NCI-H1930 (cell line): ENCODE data around the gene SLC4A9.

ENCODE experiments used
- DNase-seq, 2 experiments: peaks; one replicate each; lab custom pipeline; 2025; lab: John Stamatoyannopoulos, UW

The SLC4A9 gene, protein sequence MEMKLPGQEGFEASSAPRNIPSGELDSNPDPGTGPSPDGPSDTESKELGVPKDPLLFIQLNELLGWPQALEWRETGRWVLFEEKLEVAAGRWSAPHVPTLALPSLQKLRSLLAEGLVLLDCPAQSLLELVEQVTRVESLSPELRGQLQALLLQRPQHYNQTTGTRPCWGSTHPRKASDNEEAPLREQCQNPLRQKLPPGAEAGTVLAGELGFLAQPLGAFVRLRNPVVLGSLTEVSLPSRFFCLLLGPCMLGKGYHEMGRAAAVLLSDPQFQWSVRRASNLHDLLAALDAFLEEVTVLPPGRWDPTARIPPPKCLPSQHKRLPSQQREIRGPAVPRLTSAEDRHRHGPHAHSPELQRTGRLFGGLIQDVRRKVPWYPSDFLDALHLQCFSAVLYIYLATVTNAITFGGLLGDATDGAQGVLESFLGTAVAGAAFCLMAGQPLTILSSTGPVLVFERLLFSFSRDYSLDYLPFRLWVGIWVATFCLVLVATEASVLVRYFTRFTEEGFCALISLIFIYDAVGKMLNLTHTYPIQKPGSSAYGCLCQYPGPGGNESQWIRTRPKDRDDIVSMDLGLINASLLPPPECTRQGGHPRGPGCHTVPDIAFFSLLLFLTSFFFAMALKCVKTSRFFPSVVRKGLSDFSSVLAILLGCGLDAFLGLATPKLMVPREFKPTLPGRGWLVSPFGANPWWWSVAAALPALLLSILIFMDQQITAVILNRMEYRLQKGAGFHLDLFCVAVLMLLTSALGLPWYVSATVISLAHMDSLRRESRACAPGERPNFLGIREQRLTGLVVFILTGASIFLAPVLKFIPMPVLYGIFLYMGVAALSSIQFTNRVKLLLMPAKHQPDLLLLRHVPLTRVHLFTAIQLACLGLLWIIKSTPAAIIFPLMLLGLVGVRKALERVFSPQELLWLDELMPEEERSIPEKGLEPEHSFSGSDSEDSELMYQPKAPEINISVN

DNA sequence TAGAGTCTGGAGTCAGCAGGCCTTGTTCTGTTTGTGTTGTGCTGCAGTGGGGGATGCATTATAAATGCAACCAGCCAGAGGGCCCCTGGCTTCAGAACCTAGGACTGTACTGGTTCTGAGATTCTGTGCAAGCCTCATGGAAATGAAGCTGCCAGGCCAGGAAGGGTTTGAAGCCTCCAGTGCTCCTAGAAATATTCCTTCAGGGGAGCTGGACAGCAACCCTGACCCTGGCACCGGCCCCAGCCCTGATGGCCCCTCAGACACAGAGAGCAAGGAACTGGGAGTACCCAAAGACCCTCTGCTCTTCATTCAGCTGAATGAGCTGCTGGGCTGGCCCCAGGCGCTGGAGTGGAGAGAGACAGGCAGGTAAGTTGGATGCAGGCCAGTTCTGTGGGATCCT lies at the start of gene SLC4A9:
TSS of gene SLC4A9 (plus strand) at position 94 of the 400 bp plus-strand sequence. CDS start at position 137, 43 bp downstream.
- no peak for DNase-seq

DNA sequence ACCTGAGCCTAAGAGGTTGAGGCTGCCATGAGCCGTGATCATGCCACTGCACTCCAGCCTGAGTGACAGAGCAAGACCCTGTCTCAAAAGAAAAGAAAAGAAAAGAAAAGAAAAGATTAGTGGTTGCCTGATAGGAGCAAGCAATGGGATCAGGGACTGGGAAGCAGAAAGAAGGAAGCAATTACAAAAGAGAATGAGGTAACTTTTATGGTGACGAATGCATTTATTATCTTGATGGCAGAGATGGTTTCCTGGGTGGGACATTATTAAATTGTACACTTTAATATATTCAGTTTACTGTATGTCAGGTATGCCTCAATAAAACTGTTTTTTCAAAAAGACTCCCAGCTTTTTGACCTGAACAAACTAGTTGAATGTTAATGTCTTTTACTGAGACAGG lies 49.6 kb upstream of the SLC4A9 start:
- DNase-seq = no peak

DNA sequence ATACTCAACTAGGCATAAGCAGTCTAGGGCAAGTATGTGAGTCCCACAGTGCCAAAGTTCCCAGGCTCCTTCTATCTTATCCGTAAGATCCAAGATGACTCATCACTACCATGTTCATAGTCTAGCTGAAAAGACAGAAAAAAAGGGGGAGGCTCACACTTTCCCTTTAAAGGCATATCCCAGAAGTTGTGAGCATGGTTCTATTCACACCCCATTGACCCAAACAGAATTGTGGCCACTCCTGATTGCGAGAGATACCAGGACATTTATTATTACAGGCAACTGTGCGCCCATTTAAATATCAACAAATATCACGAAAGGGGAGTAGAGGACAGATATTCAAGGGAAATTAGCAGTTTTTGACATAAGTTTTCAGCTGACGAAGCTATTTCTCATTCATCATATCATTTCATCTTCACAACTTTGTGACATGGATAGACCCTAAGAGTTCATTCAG lies 49.0 kb upstream of the SLC4A9 start:
- no peak for DNase-seq

DNA sequence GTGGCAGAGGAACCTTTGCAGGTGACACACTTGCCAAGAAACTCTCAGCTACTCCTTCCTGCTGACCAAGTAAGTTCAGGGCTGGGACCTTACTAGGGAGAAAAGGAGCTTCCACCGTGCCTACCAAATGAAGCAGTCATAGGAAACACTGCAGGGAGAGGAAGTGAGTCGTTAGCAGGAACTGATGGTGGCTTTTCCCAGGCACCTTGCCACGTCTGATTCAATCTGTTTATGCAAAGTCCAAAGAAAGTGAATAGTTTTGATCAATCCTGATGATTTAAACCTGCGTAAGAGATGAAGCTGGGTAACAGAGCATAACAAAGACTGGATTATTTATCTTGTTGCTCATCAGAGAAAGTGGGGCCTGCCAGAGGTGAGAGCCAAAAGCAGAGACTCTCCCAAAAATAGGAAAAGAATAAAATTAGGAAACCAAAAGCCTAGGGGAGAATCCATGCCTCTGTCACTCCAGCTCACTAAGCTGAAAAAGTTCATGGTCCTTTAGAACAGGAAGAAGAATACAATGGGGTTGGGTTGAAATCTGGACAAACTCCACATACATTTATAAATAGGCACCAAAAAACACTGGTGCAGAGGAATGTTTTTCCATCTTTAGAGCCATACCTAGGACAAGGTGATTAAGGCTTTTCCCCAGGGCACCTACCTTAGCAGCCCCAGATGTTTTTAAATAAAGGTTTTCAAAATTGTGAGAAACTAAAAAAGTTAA lies 47.8 kb upstream of the SLC4A9 start:
- DNase-seq = no peak

DNA sequence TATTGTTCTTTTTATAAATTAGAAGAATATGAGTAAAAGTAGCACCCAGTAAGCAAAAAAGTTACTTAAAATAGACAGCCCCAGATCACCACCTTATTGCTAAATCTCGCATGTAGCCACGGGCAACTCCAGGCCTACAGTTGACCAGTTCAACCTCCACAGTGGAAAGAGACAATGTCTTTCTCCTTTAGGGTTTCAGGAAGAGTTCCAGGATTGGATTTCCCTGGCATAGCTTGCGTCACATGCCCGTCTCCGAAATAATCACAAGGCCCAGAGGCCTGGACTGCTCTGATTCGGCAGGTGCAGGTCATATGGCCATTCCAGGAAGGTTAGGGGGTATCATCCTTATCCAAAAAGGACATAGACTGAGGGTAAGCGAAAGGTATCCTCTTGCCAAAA lies 47.2 kb upstream of the SLC4A9 start:
- DNase-seq = no peak

DNA sequence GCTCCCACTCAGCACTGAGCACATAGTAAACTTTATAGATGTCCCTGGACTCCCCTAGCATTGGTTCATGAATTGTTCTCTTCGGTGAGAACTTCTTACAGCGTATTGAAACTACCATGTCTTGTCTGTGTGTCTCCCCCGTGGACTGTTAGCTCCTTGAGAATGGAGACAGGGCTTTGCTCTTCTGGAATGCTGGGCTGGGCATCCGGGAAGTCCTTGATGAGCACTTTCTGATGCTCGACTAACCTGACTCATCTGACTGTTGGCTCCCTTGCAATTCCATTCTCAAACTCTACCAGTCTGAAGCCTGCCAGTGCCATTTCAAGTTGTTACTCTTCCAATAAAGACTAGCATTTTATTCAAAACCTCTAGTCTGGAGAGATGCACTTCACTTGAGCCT lies 42.1 kb upstream of the SLC4A9 start:
- no peak for DNase-seq

DNA sequence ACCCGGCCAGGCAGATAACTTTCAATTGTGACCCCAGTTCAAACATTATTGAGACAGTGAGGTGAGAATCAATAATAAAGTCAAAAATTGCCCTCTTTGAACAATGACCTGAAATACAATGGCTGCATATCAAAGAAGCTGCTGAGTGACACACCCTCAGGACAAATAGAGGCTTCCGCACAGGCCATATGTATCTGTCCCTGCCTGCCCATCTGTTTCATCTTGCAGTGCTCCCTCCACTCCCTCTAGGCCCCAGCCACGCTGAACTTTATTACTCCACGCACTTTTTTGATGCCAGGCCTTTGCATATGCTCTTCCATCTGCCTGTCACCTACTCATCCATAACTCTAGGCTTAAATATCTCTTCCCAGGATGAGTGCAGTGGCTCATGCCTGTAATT lies 41.2 kb upstream of the SLC4A9 start:
- no peak for DNase-seq

DNA sequence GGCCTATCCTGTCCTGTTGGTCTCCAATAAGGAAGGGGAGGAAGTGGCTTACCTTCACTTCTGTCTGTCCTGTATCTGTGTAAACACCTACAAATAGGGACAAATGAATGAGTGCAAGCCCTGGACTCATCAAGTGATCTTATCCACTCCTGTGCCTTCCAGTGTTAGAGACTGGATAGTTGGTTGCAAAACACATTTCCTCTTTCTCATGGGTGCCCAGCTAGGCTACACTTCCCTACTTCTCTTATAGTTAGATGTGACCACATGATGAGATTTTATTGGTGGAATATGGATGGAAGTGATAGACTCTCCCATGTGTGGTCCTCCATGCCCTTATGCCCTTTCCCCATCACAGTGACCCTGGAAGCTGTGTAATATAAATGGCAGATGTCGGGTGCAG lies 40.2 kb upstream of the SLC4A9 start:
- no peak for DNase-seq

DNA sequence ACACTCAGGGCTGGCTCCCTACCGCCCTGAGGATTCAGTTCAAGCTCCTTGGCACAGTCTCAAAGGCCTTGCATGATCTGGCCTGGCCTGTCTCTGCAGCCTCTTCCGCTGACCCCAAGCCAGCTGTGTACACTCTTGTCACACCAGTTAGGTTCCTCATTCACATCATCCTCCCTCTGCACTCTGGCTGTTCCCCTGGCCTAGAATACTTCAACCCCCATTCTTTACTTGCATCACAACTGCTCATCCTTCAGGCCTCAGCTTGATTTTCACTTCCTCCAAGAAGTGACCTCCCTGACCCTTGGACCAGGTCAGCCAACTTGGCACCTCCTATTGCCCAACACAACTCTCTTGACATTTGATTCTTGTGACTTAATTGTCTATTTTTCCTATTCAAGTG lies 38.2 kb upstream of the SLC4A9 start:
- DNase-seq = no peak

DNA sequence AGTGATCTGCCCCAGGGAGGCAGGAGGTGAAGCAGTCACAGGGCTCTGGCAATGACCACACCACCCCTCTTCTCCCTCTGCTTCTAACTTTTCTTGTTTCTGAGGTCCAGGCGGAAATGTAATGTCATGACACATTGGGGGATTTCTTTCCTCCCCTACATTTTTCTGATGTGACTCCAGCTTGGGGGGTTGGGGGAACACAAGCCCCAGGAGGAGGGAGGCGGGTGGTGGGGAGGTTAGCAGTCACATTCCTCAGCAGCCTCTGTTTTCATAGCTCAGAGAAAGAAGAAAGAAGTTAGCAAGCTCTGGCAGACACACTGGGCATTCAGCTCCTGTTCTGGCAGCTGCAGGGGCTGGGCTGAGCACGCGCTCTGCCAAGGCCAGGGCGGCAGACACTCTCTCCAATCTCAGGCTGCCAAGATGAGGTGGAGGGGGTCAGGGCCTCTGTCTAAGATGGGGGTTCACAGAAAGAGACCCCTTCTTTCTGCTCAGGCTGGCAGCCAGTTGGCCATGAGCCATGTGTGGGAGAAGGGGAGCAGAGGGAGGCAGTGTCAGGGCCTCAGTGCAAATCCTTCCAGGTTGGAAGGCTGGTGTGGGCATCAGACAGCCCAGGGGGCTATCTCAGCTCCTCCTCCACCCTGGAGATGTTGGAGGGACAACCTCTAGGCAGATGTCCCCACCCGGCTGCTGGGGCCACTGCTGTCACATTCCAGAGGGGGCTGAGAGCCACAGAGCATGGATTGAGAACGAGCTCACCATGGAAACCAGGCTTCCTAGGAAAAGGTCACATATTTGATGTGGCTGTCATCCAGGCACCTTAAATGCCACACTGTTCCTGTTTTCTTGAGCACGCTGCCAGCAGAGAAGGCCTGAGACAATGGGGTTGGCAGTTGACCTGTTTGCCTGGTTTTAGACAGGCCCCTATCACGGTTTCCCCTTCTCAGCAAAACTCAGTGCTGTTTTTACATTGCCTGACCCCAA lies 37.0 kb upstream of the SLC4A9 start:
- DNase-seq = no peak

DNA sequence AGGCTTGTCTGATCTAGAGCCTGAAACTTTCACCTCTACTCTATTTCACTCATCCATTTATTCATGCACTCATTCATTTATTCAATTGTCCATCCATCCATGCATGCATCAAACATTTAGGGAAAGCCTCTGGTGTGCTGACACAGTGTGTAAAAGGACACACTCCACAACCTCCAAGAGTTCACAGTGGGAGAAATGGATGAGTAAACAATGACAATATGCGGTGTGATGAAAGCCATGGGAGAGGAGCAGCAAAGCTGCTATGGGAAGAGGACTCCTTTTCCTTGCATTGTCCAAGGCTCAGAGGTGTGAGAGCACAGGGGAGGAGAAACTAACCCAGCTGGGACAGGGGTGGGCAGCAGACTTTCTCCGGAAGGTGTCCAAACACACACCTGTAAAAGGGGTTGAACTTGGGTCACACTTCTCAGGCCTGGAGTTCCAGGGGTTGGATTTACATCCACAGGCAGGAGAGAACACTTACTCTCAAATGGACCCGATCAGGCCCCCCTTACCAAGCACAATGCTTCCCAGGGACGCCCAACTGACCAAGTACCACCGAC lies 35.9 kb upstream of the SLC4A9 start:
- no peak for DNase-seq

DNA sequence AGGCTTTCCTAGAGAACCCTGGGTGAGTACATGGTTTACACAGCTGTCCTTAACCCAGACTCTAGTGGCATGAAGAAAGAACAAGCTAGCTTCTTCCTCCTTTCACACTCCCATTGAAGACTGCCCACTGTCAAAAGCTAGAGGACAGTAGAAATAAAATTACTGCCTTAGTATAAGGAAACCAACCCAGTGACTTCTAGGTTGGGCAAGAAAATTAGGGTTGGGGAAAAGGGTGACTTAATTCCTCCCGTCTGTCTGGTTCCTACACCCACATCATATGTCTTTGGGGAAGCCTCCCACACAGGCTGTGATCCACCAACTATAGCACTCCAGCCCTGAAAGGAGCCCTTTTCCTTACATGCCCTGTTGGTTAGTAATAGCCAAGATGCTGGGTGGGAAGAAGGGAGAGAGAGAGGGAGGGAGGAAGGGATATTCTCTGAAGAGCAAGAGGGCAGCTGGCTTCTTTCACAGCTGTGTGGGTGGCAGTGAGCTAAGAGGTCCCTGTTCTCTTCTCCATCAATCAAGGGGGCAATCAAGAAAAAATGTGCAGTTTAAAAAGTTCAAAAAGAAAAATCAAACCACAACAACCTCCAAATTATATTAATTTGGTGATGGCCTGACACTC lies 35.3 kb upstream of the SLC4A9 start:
- no peak for DNase-seq

DNA sequence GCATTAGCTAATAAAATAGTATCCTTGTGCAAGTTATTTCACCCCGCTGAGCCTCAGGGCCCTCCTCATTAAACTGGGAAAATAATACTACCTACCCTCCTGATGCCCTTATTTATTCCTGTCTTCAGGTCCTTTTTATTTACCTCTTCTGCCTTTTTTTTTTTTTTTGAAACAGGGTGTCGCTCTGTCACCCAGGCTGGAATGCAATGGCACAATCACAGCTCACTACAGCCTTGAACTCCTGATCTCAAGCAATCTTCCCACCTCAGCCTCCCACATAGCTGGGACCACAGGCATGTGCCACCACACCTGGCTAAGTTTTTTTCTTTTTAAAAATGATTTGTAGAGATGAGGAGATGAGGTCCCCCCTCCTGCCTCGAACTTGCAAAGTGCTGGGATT lies 34.5 kb upstream of the SLC4A9 start:
- no peak for DNase-seq

DNA sequence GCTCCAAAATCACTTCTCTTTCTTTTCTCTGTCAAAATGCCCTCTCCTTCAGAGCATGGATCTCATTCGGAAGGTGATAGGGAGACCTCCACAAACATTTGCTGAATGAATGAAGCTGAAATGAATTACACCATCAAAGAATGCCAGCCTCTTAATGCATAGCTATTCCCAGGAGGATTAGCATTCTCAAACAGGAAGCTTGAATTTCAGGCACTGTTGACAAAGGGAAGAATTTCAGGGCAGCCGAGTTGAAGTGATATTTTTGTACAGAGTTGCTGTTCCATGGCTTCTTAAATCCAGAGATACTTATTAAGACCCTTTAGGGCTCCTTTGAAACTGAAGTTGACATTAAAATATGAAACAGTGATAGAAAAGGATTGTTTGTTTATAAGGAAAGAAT lies 32.4 kb upstream of the SLC4A9 start:
- DNase-seq = no peak

DNA sequence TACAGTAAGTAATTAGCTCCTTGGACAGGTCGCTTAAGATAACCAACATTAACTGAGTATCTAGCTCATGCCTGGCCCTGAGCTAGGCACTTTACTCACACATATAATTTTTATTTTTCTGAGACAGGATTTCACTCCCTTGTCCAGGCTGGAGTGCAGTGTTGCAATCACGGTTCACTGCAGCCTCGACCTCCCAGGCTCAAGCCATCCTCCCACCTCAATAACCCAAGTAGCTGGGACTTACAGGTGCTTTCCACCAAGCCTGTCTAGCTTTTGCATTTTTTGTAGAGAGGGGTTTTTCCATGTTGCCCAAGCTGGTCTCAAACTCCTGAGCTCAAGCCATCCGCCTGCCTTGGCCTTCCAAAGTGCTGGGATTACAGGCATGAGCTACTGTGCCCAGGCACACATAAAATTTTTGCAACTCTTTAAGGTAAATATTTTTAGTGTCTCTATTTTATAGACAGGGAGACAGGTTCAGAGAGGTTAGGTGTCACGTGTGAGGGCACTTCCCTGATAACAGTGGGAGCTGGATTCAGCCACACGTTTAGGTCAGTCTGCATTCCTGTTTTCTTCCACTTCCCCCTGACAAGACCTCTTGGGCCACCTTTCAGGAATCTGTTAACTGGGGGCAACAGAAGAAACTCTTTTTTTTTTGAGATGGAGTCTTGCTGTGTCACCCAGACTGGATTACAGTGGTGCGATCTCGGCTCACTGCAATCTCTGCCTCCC lies 31.8 kb upstream of the SLC4A9 start:
- no peak for DNase-seq

DNA sequence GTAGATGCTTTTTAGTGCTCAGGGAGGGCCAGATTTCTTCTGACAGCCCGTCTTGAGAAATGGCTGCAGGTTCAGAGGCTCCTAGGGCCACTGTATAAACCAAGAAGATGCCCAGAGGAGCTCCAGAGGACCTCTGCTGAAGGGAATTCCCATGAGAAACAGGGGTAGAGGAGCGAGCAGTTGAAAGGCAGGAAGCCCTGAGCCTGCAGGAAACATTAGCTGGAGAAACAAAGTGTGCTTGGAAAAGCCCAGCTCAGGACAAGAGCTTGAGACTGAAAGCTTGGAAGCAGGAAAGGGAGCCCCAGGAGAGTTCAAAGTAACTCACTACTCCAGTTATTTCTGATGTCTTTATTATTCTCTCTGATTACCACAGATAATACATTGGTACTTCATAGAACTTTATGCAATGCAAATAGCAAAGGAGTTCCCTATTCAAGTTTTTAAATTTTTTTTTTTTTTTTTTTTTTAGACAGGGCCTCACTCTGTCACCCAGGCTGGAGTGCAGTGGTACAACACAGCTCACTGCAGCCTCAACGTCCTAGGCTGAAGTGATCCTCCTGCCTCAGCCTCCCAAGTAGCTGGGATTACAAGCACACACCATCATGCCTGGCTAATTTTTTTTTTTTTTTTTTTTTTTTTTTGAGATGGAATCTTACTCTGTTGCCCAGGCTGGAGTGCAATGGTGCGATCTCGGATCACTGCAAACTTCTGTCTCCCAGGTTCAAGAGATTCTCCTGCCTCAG lies 30.1 kb upstream of the SLC4A9 start:
- DNase-seq = no peak

DNA sequence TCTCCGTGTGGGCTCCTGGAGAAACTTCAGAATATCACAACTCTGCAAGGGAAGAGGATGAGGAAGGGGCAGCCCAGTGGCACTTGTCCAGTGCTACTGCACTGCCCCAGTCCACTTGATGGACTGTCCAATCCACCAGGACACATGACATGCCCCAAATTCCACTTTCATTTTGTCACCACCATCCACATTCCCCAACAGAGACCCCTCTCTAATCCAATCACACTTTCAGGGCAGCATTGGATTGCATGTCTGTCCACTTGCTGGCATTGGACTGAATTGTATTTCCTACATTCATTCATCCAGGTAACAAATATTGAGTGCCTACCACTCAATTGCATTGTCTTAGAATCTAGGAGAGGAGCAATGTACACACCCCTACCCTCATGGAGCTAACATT lies 28.4 kb upstream of the SLC4A9 start:
- no peak for DNase-seq

DNA sequence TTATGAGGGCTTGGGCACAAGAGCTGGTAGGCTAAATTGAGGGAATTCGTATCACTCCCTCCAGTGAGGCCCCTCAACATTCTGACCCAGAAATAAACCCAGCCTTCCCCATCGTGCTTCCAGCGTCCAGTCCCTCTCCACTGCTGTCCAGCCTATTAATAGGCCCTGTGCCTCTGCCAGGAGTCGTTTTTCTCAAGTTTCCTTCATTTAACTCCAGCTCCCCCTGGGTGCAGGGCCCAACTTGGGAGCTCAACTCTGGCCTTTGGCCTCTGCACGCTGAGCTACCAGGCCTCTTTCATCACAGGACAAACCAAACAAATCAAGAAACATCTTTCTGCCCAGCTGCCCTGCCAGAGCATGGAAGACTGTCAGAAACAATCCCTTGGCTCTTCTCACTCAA lies 23.6 kb upstream of the SLC4A9 start:
- no peak for DNase-seq

DNA sequence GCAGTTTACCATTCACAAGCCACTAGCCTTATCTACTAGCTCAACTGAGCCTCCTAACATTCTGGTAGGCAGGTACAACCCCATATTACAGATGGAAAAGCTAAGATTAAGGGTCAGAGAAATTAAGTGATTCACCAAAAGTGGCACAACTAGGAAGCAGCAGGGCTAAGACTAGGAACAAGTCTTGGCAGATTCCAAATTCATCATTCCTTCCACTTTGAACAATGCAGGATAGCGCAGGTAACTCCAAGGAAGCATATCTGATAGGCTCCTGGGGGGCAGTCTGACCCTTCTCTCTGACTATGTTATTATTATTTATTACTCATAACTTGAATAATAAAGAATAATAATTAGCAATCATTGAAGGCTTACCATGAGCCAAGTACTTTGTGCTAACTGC lies 22.1 kb upstream of the SLC4A9 start:
- no peak for DNase-seq
